HG03378 (cell line): ENCODE measurements around the gene ATP10B.

ENCODE experiments used
- ATAC-seq: cut with Tn5 transposase; IDR thresholded peaks from one replicate; pipeline ENCODE4 v1.9.1; 2021; ENCODE audit warnings: mild to moderate bottlenecking, moderate library complexity; ENCODE audit not compliant: unreplicated experiment

Gene ATP10B

GRCh38 chr5:160573318-160573717 lies 278.7 kb downstream of the ATP10B start:
- no peak for ATAC-seq

GRCh38 chr5:160567031-160567705 lies 284.8 kb downstream of the ATP10B start:
- no peak for ATAC-seq

GRCh38 chr5:160565376-160565775 lies 286.6 kb downstream of the ATP10B start:
- ATAC-seq: no peak

- no peak for ATAC-seq
Measured at GRCh38 chr5:160556846-160557245, 295.2 kb downstream of the ATP10B start.

GRCh38 chr5:160555971-160556631 lies 295.9 kb downstream of the ATP10B start:
- ATAC-seq: no peak

- no peak for ATAC-seq
Measured at GRCh38 chr5:160555581-160555970, 296.4 kb downstream of the ATP10B start.

GRCh38 chr5:160550075-160550474 lies 301.9 kb downstream of the ATP10B start:
- ATAC-seq: no peak

GRCh38 chr5:160548949-160549645 lies 302.9 kb downstream of the ATP10B start:
- no peak for ATAC-seq

- ATAC-seq: no peak
Measured at GRCh38 chr5:160547872-160548271, 304.1 kb downstream of the ATP10B start.

GRCh38 chr5:160547061-160547460 lies 304.9 kb downstream of the ATP10B start:
- no peak for ATAC-seq

- ATAC-seq: no peak
Measured at GRCh38 chr5:160545832-160546231, 306.2 kb downstream of the ATP10B start.

- no peak for ATAC-seq
Measured at GRCh38 chr5:160543395-160543794, 308.6 kb downstream of the ATP10B start.

GRCh38 chr5:160542840-160543239 lies 309.2 kb downstream of the ATP10B start:
- no peak for ATAC-seq

GRCh38 chr5:160542281-160542680 lies 309.7 kb downstream of the ATP10B start:
- ATAC-seq: no peak

GRCh38 chr5:160539431-160539830 lies 312.6 kb downstream of the ATP10B start:
- ATAC-seq: no peak

GRCh38 chr5:160537940-160538339 lies 314.1 kb downstream of the ATP10B start:
- no peak for ATAC-seq

GRCh38 chr5:160537116-160537515 lies 314.9 kb downstream of the ATP10B start:
- no peak for ATAC-seq

GRCh38 chr5:160534914-160535313 lies 317.1 kb downstream of the ATP10B start:
- no peak for ATAC-seq

GRCh38 chr5:160534125-160534524 lies 317.9 kb downstream of the ATP10B start:
- no peak for ATAC-seq

- no peak for ATAC-seq
Measured at GRCh38 chr5:160525471-160526261, 326.3 kb downstream of the ATP10B start.

GRCh38 chr5:160524827-160525226 lies 327.2 kb downstream of the ATP10B start:
- no peak for ATAC-seq
